GM12878 (cell line): ENCODE measurements around the gene GATA2. TPM values are rescaled to one million over a fixed set of nuclear protein-coding genes. Genes with fewer than 3 reads are reported as not detected.

Experiments used
- ATAC-seq: fragments of 200-7000 bp; cut with Tn5 transposase; 3 replicates; pipeline ENCODE4 v1.9.1; 2020; ENCODE audit warnings: mild to moderate bottlenecking, moderate library complexity
- BruUV-seq: library from RNA; stranded (reverse); fragments of 400-500 nt; replicated peaks from 2 replicates; lab custom pipeline; 2021; lab: Mats Ljungman, UMichigan
- CTCF ChIA-PET: fragments of 300-600 bp; sonication (Branson Sonifier 250); formaldehyde crosslinking; extraction: SDS; loops from one replicate; lab custom pipeline; 2021; ENCODE audit warnings: inconsistent platforms; lab: Yijun Ruan, JAX
- POLR2A ChIA-PET: fragments of 350-600 bp; formaldehyde crosslinking; extraction: SDS; loops from one replicate; lab custom pipeline; 2021; ENCODE audit warnings: inconsistent platforms; lab: Charles Lee
- RAD21 ChIA-PET: fragments of 300-600 bp; sonication (Branson Sonifier 250); formaldehyde crosslinking; loops from one replicate; lab custom pipeline; 2023; ENCODE audit warnings: antibody characterized with exemption; ENCODE audit not compliant: unreplicated experiment; lab: Charles Lee
- SMC1A ChIA-PET: fragments of 300-600 bp; sonication (Branson Sonifier 250); formaldehyde crosslinking; loops from one replicate; lab custom pipeline; 2023; ENCODE audit not compliant: unreplicated experiment, uncharacterized antibody; lab: Charles Lee
- DNase-seq: peaks from one replicate; pipeline ENCODE4 v3.0.0-alpha.2; 2011; ENCODE audit warnings: low read depth, low spot score
- FAIRE-seq: peaks from 3 replicates; lab custom pipeline; 2011; peaks lifted over from hg19 to GRCh38; lab: Jason Lieb, UNC
- H2AFZ ChIP-seq: 2 replicates; pipeline ENCODE4 v1.6.0; 2011; ENCODE audit warnings: low read depth, low read length, control low read depth; ENCODE audit not compliant: control insufficient read depth
- H3K27ac ChIP-seq: 2 replicates; pipeline ENCODE4 v1.5.1; 2011; ENCODE audit warnings: control low read depth; ENCODE audit not compliant: control insufficient read depth, insufficient read depth
- H3K27me3 ChIP-seq, 2 experiments: replicated peaks in 1 of 2; 2 replicates each; pipeline versions ENCODE4 v1.6.0 to v1.6.1; 2011; ENCODE audit warnings: low read length in 1 of 2; ENCODE audit not compliant: control insufficient read depth in 2 of 2, insufficient read depth in 2 of 2
- H3K36me3 ChIP-seq, 2 experiments: 2 replicates each; pipeline ENCODE4 v1.5.1; 2011; ENCODE audit warnings: low read length in 1 of 2; ENCODE audit not compliant: control insufficient read depth in 2 of 2, insufficient read depth in 2 of 2
- H3K4me1 ChIP-seq: 2 replicates; pipeline ENCODE4 v1.6.1; 2011; ENCODE audit warnings: mild to moderate bottlenecking, low read length, moderate library complexity, mixed read lengths; ENCODE audit not compliant: control insufficient read depth, insufficient read depth
- H3K4me2 ChIP-seq: 2 replicates; pipeline ENCODE4 v1.6.0; 2011; ENCODE audit warnings: control low read depth; ENCODE audit not compliant: control insufficient read depth, insufficient read depth
- H3K4me3 ChIP-seq: fragments of 200-600 bp; sonication (generic); 2 replicates; pipeline ENCODE4 v1.5.1; 2016
- H3K79me2 ChIP-seq: 2 replicates; pipeline ENCODE4 v1.6.0; 2011; ENCODE audit warnings: low read length; ENCODE audit not compliant: control insufficient read depth, insufficient read depth
- H3K9ac ChIP-seq: 2 replicates; pipeline ENCODE4 v1.8.0; 2011; ENCODE audit warnings: low read length, control low read depth, mixed read lengths; ENCODE audit not compliant: control insufficient read depth, insufficient read depth
- H3K9me3 ChIP-seq: replicated peaks from 3 replicates; pipeline ENCODE4 v1.5.1; 2011; ENCODE audit warnings: mild to moderate bottlenecking, low read length; ENCODE audit not compliant: control insufficient read depth, insufficient read depth
- H4K20me1 ChIP-seq: 2 replicates; pipeline ENCODE4 v1.6.0; 2011; ENCODE audit not compliant: control insufficient read depth, insufficient read depth
- CBFB ChIP-seq: IDR thresholded peaks from 2 replicates; pipeline ENCODE4 v1.6.1; 2016; ENCODE audit warnings: antibody characterized with exemption, low read depth
- CBX3 ChIP-seq: fragments of 200-600 bp; sonication (generic); IDR thresholded peaks from 2 replicates; pipeline ENCODE4 v1.6.1; 2016; ENCODE audit warnings: low read depth, borderline replicate concordance
- CHD1 ChIP-seq: IDR thresholded peaks from 2 replicates; pipeline ENCODE4 v1.6.1; 2012; ENCODE audit warnings: low read depth, low read length, improper control_type of control experiment
- CREB1 ChIP-seq: IDR thresholded peaks from 2 replicates; pipeline ENCODE4 v1.6.1; 2012; ENCODE audit warnings: low read depth, mild to moderate bottlenecking, inconsistent platforms
- FOXK2 ChIP-seq: fragments of 450-650 bp; IDR thresholded peaks from 2 replicates; pipeline ENCODE4 v1.6.1; 2017; ENCODE audit warnings: mild to moderate bottlenecking, moderate library complexity
- FOXM1 ChIP-seq: IDR thresholded peaks from 2 replicates; pipeline ENCODE4 v1.6.1; 2012; ENCODE audit warnings: low read depth, mild to moderate bottlenecking, inconsistent platforms, low read length, moderate library complexity
- GABPA ChIP-seq: IDR thresholded peaks from 2 replicates; pipeline ENCODE4 v1.6.1; 2014; ENCODE audit warnings: antibody characterized with exemption, low read depth, mild to moderate bottlenecking, inconsistent platforms
- IKZF2 ChIP-seq, 2 experiments: fragments of 450-650 bp; IDR thresholded peaks; 2 replicates each; pipeline ENCODE4 v1.6.1; 2017; ENCODE audit warnings: mild to moderate bottlenecking in 2 of 2, moderate library complexity in 2 of 2
- NFXL1 ChIP-seq: fragments of 450-650 bp; IDR thresholded peaks from 2 replicates; pipeline ENCODE4 v1.6.1; 2017; ENCODE audit warnings: antibody characterized with exemption, mild to moderate bottlenecking, borderline replicate concordance
- NR2C1 ChIP-seq: fragments of 450-650 bp; IDR thresholded peaks from 2 replicates; pipeline ENCODE4 v1.6.1; 2017; ENCODE audit warnings: antibody characterized with exemption, mild to moderate bottlenecking, moderate library complexity
- PAX8 ChIP-seq: fragments of 450-650 bp; IDR thresholded peaks from 2 replicates; pipeline ENCODE4 v1.6.1; 2017; ENCODE audit warnings: mild to moderate bottlenecking, moderate library complexity
- POLR2AphosphoS2 ChIP-seq: IDR thresholded peaks from 2 replicates; pipeline ENCODE4 v1.6.1; 2011; ENCODE audit warnings: low read depth, mild to moderate bottlenecking, low read length, improper control_type of control experiment, moderate library complexity
- RELB ChIP-seq: fragments of 450-650 bp; IDR thresholded peaks from 2 replicates; pipeline ENCODE4 v1.6.1; 2017; ENCODE audit warnings: low read depth, mild to moderate bottlenecking, moderate library complexity
- USF1 ChIP-seq: IDR thresholded peaks from 2 replicates; pipeline ENCODE4 v1.6.1; 2011; ENCODE audit warnings: borderline replicate concordance, low read depth, mild to moderate bottlenecking, moderate library complexity, mixed read lengths, low read length; ENCODE audit not compliant: insufficient read depth; ENCODE audit errors: extremely low read length
- ZNF592 ChIP-seq: fragments of 450-650 bp; IDR thresholded peaks from 2 replicates; pipeline ENCODE4 v1.6.1; 2017; ENCODE audit warnings: mild to moderate bottlenecking, moderate library complexity
- WGBS: methylation state at CpG from one replicate; pipeline ENCODE4 v1.1.6; 2016; ENCODE audit warnings: low lambda C conversion rate; ENCODE audit not compliant: insufficient replicate concordance, insufficient coverage; ENCODE audit errors: missing lambda C conversion rate; 5-methylcytosine and 5-hydroxymethylcytosine counted together
- in situ Hi-C: fragments of 300-500 bp; cut with MboI; formaldehyde crosslinking; loops from 9 replicates; pipeline ENCODE4 v1.14.3; 2018; ENCODE audit warnings: mixed read lengths
- intact Hi-C: fragments of 100-400 bp; cut with micrococcal nuclease; formaldehyde crosslinking; loops from one replicate; pipeline ENCODE4 v1.14.2; 2022; ENCODE audit not compliant: unreplicated experiment
- polyA plus RNA-seq, 11 experiments: library from polyadenylated mRNA; depleted of rRNA in 4 of 11; unstranded in 6 of 11; stranded (reverse) in 5 of 11; fragments of >200 nt; fragmentation: Nextera tagmentation in 4 of 11; fragmentation: Illumina TruSeq in 1 of 11; extraction: Ambion mirVana in 4 of 11; extraction: Trizol in 1 of 11; gene quantifications; 1 replicate in 1 of 11; 2 replicates in 10 of 11; pipeline versions ENCODE4 v1.2.1 to v1.2.3, GENCODE V29; 2011 to 2016; ENCODE audit warnings: inconsistent platforms in 2 of 11, missing spikeins in 2 of 11, low read depth in 1 of 11
- total RNA-seq, 4 experiments: library from RNA; depleted of rRNA in 3 of 4; stranded (reverse); fragments of >200 nt in 3 of 4; fragmentation: Illumina TruSeq in 1 of 4; extraction: Trizol in 1 of 4; gene quantifications; 2 replicates each; pipeline versions ENCODE4 v1.2.1 to v1.2.3, GENCODE V29; 2013 to 2021

The GATA2 gene
- total and polyA plus RNA-seq, 10 of the 15 experiments (the other 5 are each of a cell fraction or from before 2014, with no cell fraction given): 0.56 TPM; not detected in 9

GRCh38 chr3:128518587-128519490 lies 25.8 kb upstream of the GATA2 start:
- H3K4me1 ChIP-seq: no peaks in the 10 kb centered on the region
- no peaks in the 10 kb centered on the region for H4K20me1 ChIP-seq
- intact Hi-C loops: no loop called here
- H3K79me2 ChIP-seq: no peaks in the 10 kb centered on the region
- POLR2A ChIA-PET: no interaction called here
- CTCF ChIA-PET: interaction anchor here (1.2 kb wide), 1 partner anchor 14 kb away, joined by 3 read pairs; no protein-coding TSS in a partner anchor
- no peak overlapping the region for H3K4me3 ChIP-seq
- no peak for ATAC-seq
- H3K36me3 ChIP-seq: no peaks in the 10 kb centered on the region
- in situ Hi-C loops: no loop called here
- SMC1A ChIA-PET: no interaction called here
- FAIRE-seq: no peak
- no peak for DNase-seq
- no peaks in the 10 kb centered on the region for H3K9me3 ChIP-seq
- TF ChIP-seq NFXL1 (no peak), RELB (no peak), GABPA (no peak), CREB1 (no peak), NR2C1 (no peak), USF1 (no peak), IKZF2 (IDR thresholded peaks at IDR 0.05) (no peak), FOXM1 (no peak), ZNF592 (no peak), POLR2AphosphoS2 (no peak), CHD1 (no peak), PAX8 (no peak), CBX3 (no peak), FOXK2 (no peak), CBFB (no peak)
- no TSS peak for BruUV-seq
- H3K4me2 ChIP-seq: no peak overlapping the region
- 40% methylated on average over 12 of the region's 12 CpGs for WGBS
- H3K27me3 ChIP-seq: peaks cover 0 to 3% of the 10 kb centered on the region in 2 experiments; a peak in 1 of 4 replicates
- H3K27ac ChIP-seq: no peak overlapping the region
- no peak overlapping the region for H2AFZ ChIP-seq
- H3K9ac ChIP-seq: no peak overlapping the region
- RAD21 ChIA-PET: no interaction called here
